Colonic mucosa (tissue), 4 donors: ENCODE results near the gene CERKL. TPM values are rescaled to one million over a fixed set of nuclear protein-coding genes. Genes with fewer than 3 reads are reported as not detected.

Experiments used
- DNase-seq: peaks from one replicate; pipeline ENCODE4 v3.0.0-alpha.2; 2020
- H3K27ac ChIP-seq: fragments of 200-600 bp; one replicate; pipeline ENCODE4 v1.8.0; 2021
- H3K27me3 ChIP-seq: fragments of 200-600 bp; one replicate; pipeline ENCODE4 v1.8.0; 2021
- H3K36me3 ChIP-seq: fragments of 200-600 bp; one replicate; pipeline ENCODE4 v1.8.0; 2021
- H3K4me1 ChIP-seq: fragments of 200-600 bp; one replicate; pipeline ENCODE4 v1.8.0; 2021; ENCODE audit warnings: mild to moderate bottlenecking
- H3K4me3 ChIP-seq: fragments of 200-600 bp; one replicate; pipeline ENCODE4 v1.8.0; 2021
- H3K9ac ChIP-seq, 2 donors: one replicate each; pipeline ENCODE4 v1.7.0; 2013; ENCODE audit warnings: control low read depth in 2 of 2, low read depth in 2 of 2, low read length in 2 of 2
- H3K9me3 ChIP-seq: fragments of 200-600 bp; one replicate; pipeline ENCODE4 v1.8.0; 2021
- CTCF ChIP-seq: fragments of 200-600 bp; IDR thresholded peaks from one replicate; pipeline ENCODE4 v1.8.0; 2022; ENCODE audit warnings: antibody characterized with exemption, mild to moderate bottlenecking
- intact Hi-C: fragments of 100-400 bp; cut with DNase I; formaldehyde crosslinking; loops from one replicate; pipeline ENCODE4 v1.14.1; 2022
- total RNA-seq, 2 donors: library from RNA; stranded (reverse); fragmentation: NEBNext Ultra II Directional in 1 of 2; extraction: Animal tissue kit (Norgen Biotek cat#: 25700) in 1 of 2; gene quantifications; one replicate each; pipeline ENCODE4 v1.2.1, GENCODE V29; 2021
- donor health status: healthy.
- donor health status: DM: no; HTN: no; CAD: no.
- donor health status: DM: no; HTN: no; CAD: no.

Gene CERKL
- total RNA-seq, 2 donors from 2014 or later = 0.20 to 0.24 TPM

- H3K27ac ChIP-seq = no peak overlapping the region
- peaks cover 2% of the 10 kb centered on the region for H3K27me3 ChIP-seq
- no peak overlapping the region for H3K4me3 ChIP-seq
- H3K9me3 ChIP-seq = no peaks in the 10 kb centered on the region
- H3K4me1 ChIP-seq = no peaks in the 10 kb centered on the region
- DNase-seq = no peak
- H3K9ac ChIP-seq = no peak overlapping the region
- intact Hi-C loops = no loop called here
- TF ChIP-seq CTCF = no peak
- H3K36me3 ChIP-seq = no peaks in the 10 kb centered on the region
Observed at GRCh38 chr2:181690860-181691259, 34.0 kb upstream of the CERKL start.

- Histone ChIP-seq H3K9me3 (no peaks in the 10 kb centered on the region), H3K27ac (no peak overlapping the region), H3K4me3 (no peak overlapping the region), H3K4me1 (no peaks in the 10 kb centered on the region), H3K9ac (no peak overlapping the region), H3K27me3 (peaks cover 42% of the 10 kb centered on the region), H3K36me3 (no peaks in the 10 kb centered on the region)
- DNase-seq = no peak
- TF ChIP-seq CTCF = no peak
- intact Hi-C loops = no loop called here
Observed at GRCh38 chr2:181686576-181687185, 29.8 kb upstream of the CERKL start.

- TF ChIP-seq CTCF = no peak
- Histone ChIP-seq H3K9ac (no peak overlapping the region), H3K4me3 (no peak overlapping the region), H3K4me1 (no peaks in the 10 kb centered on the region), H3K27ac (no peak overlapping the region), H3K9me3 (no peaks in the 10 kb centered on the region), H3K36me3 (no peaks in the 10 kb centered on the region), H3K27me3 (peaks cover 57% of the 10 kb centered on the region)
- intact Hi-C loops = no loop called here
- DNase-seq = no peak
Observed at GRCh38 chr2:181685150-181685688, 28.3 kb upstream of the CERKL start.

- H3K9ac ChIP-seq = no peak overlapping the region
- H3K9me3 ChIP-seq = no peaks in the 10 kb centered on the region
- H3K27me3 ChIP-seq = peaks cover 63% of the 10 kb centered on the region
- no peak for DNase-seq
- no peaks in the 10 kb centered on the region for H3K36me3 ChIP-seq
- H3K4me3 ChIP-seq = no peak overlapping the region
- TF ChIP-seq CTCF = no peak
- H3K27ac ChIP-seq = no peak overlapping the region
- H3K4me1 ChIP-seq = no peaks in the 10 kb centered on the region
- intact Hi-C loops = no loop called here
Observed at GRCh38 chr2:181684454-181685149, 27.7 kb upstream of the CERKL start.

- H3K4me3 ChIP-seq = no peak overlapping the region
- no peak for TF ChIP-seq CTCF
- intact Hi-C loops = no loop called here
- H3K9ac ChIP-seq = no peak overlapping the region
- no peak overlapping the region for H3K27ac ChIP-seq
- H3K9me3 ChIP-seq = no peaks in the 10 kb centered on the region
- H3K27me3 ChIP-seq = peaks cover 69% of the 10 kb centered on the region
- no peaks in the 10 kb centered on the region for H3K4me1 ChIP-seq
- no peaks in the 10 kb centered on the region for H3K36me3 ChIP-seq
- DNase-seq = no peak
Observed at GRCh38 chr2:181683518-181684453, 26.9 kb upstream of the CERKL start.
